Neural progenitor cell (in vitro differentiated cells): ENCODE measurements around the gene ZSWIM5. TPM values are rescaled to one million over a fixed set of nuclear protein-coding genes. Genes with fewer than 3 reads are reported as not detected.
A peak's percentile ranks its signal among the peaks of the same experiment; 100 is the strongest.

Experiments used
- DNase-seq: peaks from one replicate; pipeline ENCODE4 v3.0.0-alpha.2; 2016; ENCODE audit warnings: low spot score
- H2AFZ ChIP-seq: fragments of 200-600 bp; sonication (generic); replicated peaks from 2 replicates; pipeline ENCODE4 v1.6.1; 2016; ENCODE audit warnings: antibody characterized with exemption
- H3F3A ChIP-seq: fragments of 200-600 bp; sonication (generic); 2 replicates; pipeline ENCODE4 v1.6.1; 2016; ENCODE audit warnings: antibody characterized with exemption, low read depth
- H3K27ac ChIP-seq: fragments of 200-600 bp; sonication (generic); 2 replicates; pipeline ENCODE4 v1.5.1; 2016; ENCODE audit warnings: mild to moderate bottlenecking
- H3K27me3 ChIP-seq: fragments of 200-600 bp; sonication (generic); 2 replicates; pipeline ENCODE4 v1.6.1; 2016; ENCODE audit warnings: mild to moderate bottlenecking, moderate library complexity
- H3K36me3 ChIP-seq: fragments of 200-600 bp; sonication (generic); 2 replicates; pipeline ENCODE4 v1.5.1; 2016
- H3K4me1 ChIP-seq: fragments of 200-600 bp; sonication (generic); 2 replicates; pipeline ENCODE4 v1.6.1; 2016; ENCODE audit warnings: mixed run types
- H3K4me2 ChIP-seq: fragments of 200-600 bp; sonication (generic); 2 replicates; pipeline ENCODE4 v1.6.1; 2016
- H3K4me3 ChIP-seq: fragments of 200-600 bp; sonication (generic); 2 replicates; pipeline ENCODE4 v1.5.1; 2016
- H3K79me2 ChIP-seq: fragments of 200-600 bp; sonication (generic); 2 replicates; pipeline ENCODE4 v1.6.1; 2016; ENCODE audit warnings: low read depth
- H3K9ac ChIP-seq: fragments of 200-600 bp; sonication (generic); 2 replicates; pipeline ENCODE4 v1.6.1; 2016
- H3K9me3 ChIP-seq: fragments of 200-600 bp; sonication (generic); 2 replicates; pipeline ENCODE4 v1.5.1; 2016; ENCODE audit warnings: low read depth
- H4K20me1 ChIP-seq: fragments of 200-600 bp; sonication (generic); 2 replicates; pipeline ENCODE4 v1.6.1; 2016; ENCODE audit warnings: low read depth
- H3K27ac Mint-ChIP-seq: 3 replicates; pipeline ENCODE4 v1.8.0; 2021; ENCODE audit warnings: mixed read lengths
- H3K27me3 Mint-ChIP-seq: 2 replicates; pipeline ENCODE4 v1.8.0; 2022; ENCODE audit warnings: low read depth, mild to moderate bottlenecking, inconsistent platforms, moderate library complexity, mixed read lengths; ENCODE audit not compliant: insufficient read depth
- H3K36me3 Mint-ChIP-seq: 3 replicates; pipeline ENCODE4 v1.8.0; 2021; ENCODE audit warnings: mixed read lengths
- H3K4me1 Mint-ChIP-seq: 3 replicates; pipeline ENCODE4 v1.8.0; 2021; ENCODE audit warnings: mixed read lengths
- H3K4me3 Mint-ChIP-seq: 3 replicates; pipeline ENCODE4 v1.8.0; 2021; ENCODE audit warnings: mild to moderate bottlenecking, moderate library complexity, mixed read lengths
- H3K9me3 Mint-ChIP-seq: 3 replicates; pipeline ENCODE4 v1.8.0; 2020; ENCODE audit warnings: mixed read lengths
- CTCF ChIP-seq: fragments of 200-600 bp; sonication (generic); IDR thresholded peaks from 2 replicates; pipeline ENCODE4 v1.5.1; 2017; ENCODE audit warnings: antibody characterized with exemption, mild to moderate bottlenecking
- EZH2 ChIP-seq: fragments of 200-600 bp; sonication (generic); IDR thresholded peaks from 2 replicates; pipeline ENCODE4 v1.6.1; 2017; ENCODE audit warnings: antibody characterized with exemption, mild to moderate bottlenecking, moderate library complexity
- EZH2phosphoT487 ChIP-seq: fragments of 200-600 bp; sonication (generic); IDR thresholded peaks from 2 replicates; pipeline ENCODE4 v1.6.1; 2017; ENCODE audit warnings: antibody characterized with exemption
- total RNA-seq: library from RNA; depleted of rRNA; stranded (reverse); fragments of >200 nt; gene quantifications from 2 replicates; pipeline ENCODE4 v1.2.3, GENCODE V29; 2015; ENCODE audit warnings: low replicate concordance

Gene ZSWIM5
- total RNA-seq, 1 donor from 2014 or later, result 5.8 TPM

- no peak overlapping the region for H3K27ac Mint-ChIP-seq
- DNase-seq, result no peak
- H3K4me1 Mint-ChIP-seq, result no peaks in the 10 kb centered on the region
- Histone ChIP-seq H2AFZ (no peak overlapping the region), H3K27me3 (no peaks in the 10 kb centered on the region), H3K36me3 (no peaks in the 10 kb centered on the region), H3K9ac (no peak overlapping the region), H4K20me1 (no peaks in the 10 kb centered on the region), H3K4me2 (no peak overlapping the region), H3F3A (no peaks in the 10 kb centered on the region), H3K9me3 (peaks cover 6% of the 10 kb centered on the region), H3K79me2 (no peaks in the 10 kb centered on the region), H3K27ac (no peak overlapping the region), H3K4me3 (no peak overlapping the region), H3K4me1 (peaks cover 5% of the 10 kb centered on the region)
- H3K9me3 Mint-ChIP-seq, result peaks cover 14% of the 10 kb centered on the region
- H3K27me3 Mint-ChIP-seq, result no peaks in the 10 kb centered on the region
- H3K4me3 Mint-ChIP-seq, result no peak overlapping the region
- peaks cover 7% of the 10 kb centered on the region for H3K36me3 Mint-ChIP-seq
- no peak for TF ChIP-seq CTCF
Measured at GRCh38 chr1:45177452-45177851, 29.0 kb downstream of the ZSWIM5 start.

GRCh38 chr1:45172764-45173163 lies 33.6 kb downstream of the ZSWIM5 start:
- Histone ChIP-seq H3K9ac (no peak overlapping the region), H3K36me3 (no peaks in the 10 kb centered on the region), H3K27me3 (no peaks in the 10 kb centered on the region), H2AFZ (no peak overlapping the region), H3K9me3 (no peaks in the 10 kb centered on the region), H3F3A (no peaks in the 10 kb centered on the region), H3K4me1 (peaks cover 5% of the 10 kb centered on the region), H3K4me3 (no peak overlapping the region), H3K27ac (no peak overlapping the region), H4K20me1 (no peaks in the 10 kb centered on the region), H3K79me2 (no peaks in the 10 kb centered on the region), H3K4me2 (no peak overlapping the region)
- TF ChIP-seq EZH2 (no peak), CTCF (no peak), EZH2phosphoT487 (no peak)
- Mint-ChIP-seq H3K27ac (no peak overlapping the region), H3K36me3 (no peaks in the 10 kb centered on the region), H3K4me1 (no peaks in the 10 kb centered on the region), H3K4me3 (no peak overlapping the region), H3K27me3 (no peaks in the 10 kb centered on the region), H3K9me3 (no peaks in the 10 kb centered on the region)
- DNase-seq, result peak; percentile 34

GRCh38 chr1:45172005-45172404 lies 34.4 kb downstream of the ZSWIM5 start:
- Histone ChIP-seq H3K27me3 (no peaks in the 10 kb centered on the region), H3K27ac (no peak overlapping the region), H3K4me1 (peaks cover 5% of the 10 kb centered on the region), H2AFZ (no peak overlapping the region), H3K9ac (no peak overlapping the region), H3K9me3 (no peaks in the 10 kb centered on the region), H3K36me3 (no peaks in the 10 kb centered on the region), H3K79me2 (no peaks in the 10 kb centered on the region), H4K20me1 (no peaks in the 10 kb centered on the region), H3F3A (no peaks in the 10 kb centered on the region), H3K4me2 (no peak overlapping the region), H3K4me3 (no peak overlapping the region)
- TF ChIP-seq CTCF (no peak), EZH2 (no peak), EZH2phosphoT487 (no peak)
- Mint-ChIP-seq H3K27me3 (no peaks in the 10 kb centered on the region), H3K36me3 (no peaks in the 10 kb centered on the region), H3K9me3 (no peaks in the 10 kb centered on the region), H3K27ac (no peak overlapping the region), H3K4me1 (no peaks in the 10 kb centered on the region), H3K4me3 (no peak overlapping the region)
- DNase-seq, result no peak

GRCh38 chr1:45171575-45171974 lies 34.8 kb downstream of the ZSWIM5 start:
- Histone ChIP-seq H3K36me3 (no peaks in the 10 kb centered on the region), H3K4me2 (no peak overlapping the region), H3K9me3 (no peaks in the 10 kb centered on the region), H2AFZ (no peak overlapping the region), H3F3A (no peaks in the 10 kb centered on the region), H3K27me3 (no peaks in the 10 kb centered on the region), H3K79me2 (no peaks in the 10 kb centered on the region), H3K27ac (no peak overlapping the region), H4K20me1 (no peaks in the 10 kb centered on the region), H3K4me1 (peaks cover 5% of the 10 kb centered on the region), H3K4me3 (no peak overlapping the region), H3K9ac (no peak overlapping the region)
- Mint-ChIP-seq H3K27ac (no peak overlapping the region), H3K27me3 (no peaks in the 10 kb centered on the region), H3K4me1 (no peaks in the 10 kb centered on the region), H3K36me3 (no peaks in the 10 kb centered on the region), H3K9me3 (no peaks in the 10 kb centered on the region), H3K4me3 (no peak overlapping the region)
- no peak for TF ChIP-seq CTCF
- TF ChIP-seq EZH2phosphoT487, result no peak
- no peak for TF ChIP-seq EZH2
- DNase-seq, result no peak
